Ishikawa (cell line): ENCODE measurements around the gene FAM222A.

Source experiments
- CEBPB ChIP-seq: IDR thresholded peaks from 2 replicates; pipeline ENCODE4 v1.6.1; 2012
- CREB1 ChIP-seq: IDR thresholded peaks from 2 replicates; pipeline ENCODE4 v1.6.1; 2012; ENCODE audit warnings: low read depth
- EGR1 ChIP-seq: IDR thresholded peaks from 2 replicates; pipeline ENCODE4 v1.6.1; 2012
- EP300 ChIP-seq: IDR thresholded peaks from 2 replicates; pipeline ENCODE4 v1.6.1; 2012; ENCODE audit warnings: borderline replicate concordance
- FOXM1 ChIP-seq: IDR thresholded peaks from 2 replicates; pipeline ENCODE4 v1.6.1; 2012; ENCODE audit warnings: low read depth, borderline replicate concordance
- MAX ChIP-seq: IDR thresholded peaks from 2 replicates; pipeline ENCODE4 v1.6.1; 2012
- NFIC ChIP-seq: IDR thresholded peaks from 2 replicates; pipeline ENCODE4 v1.6.1; 2012
- RAD21 ChIP-seq: IDR thresholded peaks from 2 replicates; pipeline ENCODE4 v1.6.1; 2012; ENCODE audit warnings: low read depth
- REST ChIP-seq: IDR thresholded peaks from 2 replicates; pipeline ENCODE4 v1.6.1; 2012; ENCODE audit warnings: low read depth, mild to moderate bottlenecking
- TAF1 ChIP-seq: IDR thresholded peaks from 2 replicates; pipeline ENCODE4 v1.6.1; 2012; ENCODE audit warnings: low read depth, mild to moderate bottlenecking
- TCF12 ChIP-seq: IDR thresholded peaks from 2 replicates; pipeline ENCODE4 v1.6.1; 2012; ENCODE audit warnings: low read depth
- TEAD4 ChIP-seq: IDR thresholded peaks from 2 replicates; pipeline ENCODE4 v1.6.1; 2012
- USF1 ChIP-seq: IDR thresholded peaks from 2 replicates; pipeline ENCODE4 v1.6.1; 2012
- YY1 ChIP-seq: IDR thresholded peaks from 2 replicates; pipeline ENCODE4 v1.6.1; 2012; ENCODE audit warnings: low read depth
- ZBTB7A ChIP-seq: IDR thresholded peaks from 2 replicates; pipeline ENCODE4 v1.6.1; 2012; ENCODE audit warnings: low read depth

FAM222A gene

GRCh38 chr12:109753959-109754358 lies 40.3 kb downstream of the FAM222A start:
- TF ChIP-seq USF1, result no peak
- TF ChIP-seq NFIC, result no peak
- no peak for TF ChIP-seq TCF12
- TF ChIP-seq MAX, result no peak
- no peak for TF ChIP-seq RAD21

- TF ChIP-seq FOXM1 (no peak), EGR1 (no peak), MAX (no peak), EP300 (no peak), TAF1 (no peak)
These were observed 42.8 kb downstream of the FAM222A start for GRCh38 chr12:109756457-109756856.

GRCh38 chr12:109757671-109758265 lies 44.1 kb downstream of the FAM222A start:
- TF ChIP-seq YY1 (no peak), EGR1 (no peak), USF1 (no peak), TCF12 (no peak), NFIC (no peak), MAX (no peak), TEAD4 (no peak)

- no peak for TF ChIP-seq TAF1
- no peak for TF ChIP-seq EP300
- no peak for TF ChIP-seq CREB1
- no peak for TF ChIP-seq USF1
- TF ChIP-seq REST, result no peak
- no peak for TF ChIP-seq TCF12
- TF ChIP-seq TEAD4, result no peak
- TF ChIP-seq ZBTB7A, result no peak
These were observed 45.1 kb downstream of the FAM222A start for GRCh38 chr12:109758426-109759420.

GRCh38 chr12:109759595-109759994 lies 46.0 kb downstream of the FAM222A start:
- no peak for TF ChIP-seq EP300

GRCh38 chr12:109760031-109760929 lies 46.7 kb downstream of the FAM222A start:
- TF ChIP-seq TAF1, result no peak
- no peak for TF ChIP-seq YY1
- no peak for TF ChIP-seq RAD21
- no peak for TF ChIP-seq REST
- no peak for TF ChIP-seq CREB1
- no peak for TF ChIP-seq CEBPB
- no peak for TF ChIP-seq ZBTB7A
- no peak for TF ChIP-seq NFIC
- TF ChIP-seq TEAD4, result no peak
- TF ChIP-seq USF1, result no peak
- TF ChIP-seq EGR1, result no peak
- TF ChIP-seq MAX, result no peak
- no peak for TF ChIP-seq TCF12
- no peak for TF ChIP-seq FOXM1
- TF ChIP-seq EP300, result no peak
